A673 (cell line): Measurements from ENCODE around the gene NPHP4. TPM values are rescaled to one million over a fixed set of nuclear protein-coding genes. Genes with fewer than 3 reads are reported as not detected.
"Not testable (repeated sequence)": the region's sequence is repeated elsewhere in the genome, so short reads cannot be mapped to it uniquely, and the experiment has no call there.

Experiments
- BruUV-seq: library from RNA; stranded (reverse); fragments of 400-500 nt; replicated peaks from 2 replicates; lab custom pipeline; 2021; lab: Mats Ljungman, UMichigan
- CTCF ChIA-PET: fragments of 300-600 bp; sonication (Branson Sonifier 250); formaldehyde crosslinking; loops from one replicate; lab custom pipeline; 2022; ENCODE audit warnings: antibody characterized with exemption; lab: Charles Lee
- POLR2A ChIA-PET: fragments of 300-600 bp; sonication (Branson Sonifier 250); formaldehyde crosslinking; loops from one replicate; lab custom pipeline; 2022; ENCODE audit warnings: antibody characterized with exemption; ENCODE audit not compliant: low non-redundant PET; lab: Charles Lee
- DNase-seq: peaks from one replicate; pipeline ENCODE4 v3.0.0-alpha.2; 2015; ENCODE audit warnings: low spot score
- H3K27ac ChIP-seq: fragments of 200-600 bp; sonication (generic); 2 replicates; pipeline ENCODE4 v1.5.1; 2016; ENCODE audit warnings: mixed run types, low read depth, mild to moderate bottlenecking, mixed read lengths, antibody characterized with exemption, low read length; ENCODE audit not compliant: poor library complexity, severe bottlenecking
- H3K27me3 ChIP-seq: fragments of 200-600 bp; sonication (generic); replicated peaks from 2 replicates; pipeline ENCODE4 v1.6.1; 2017; ENCODE audit warnings: mixed run types, low read depth, mild to moderate bottlenecking, mixed read lengths, antibody characterized with exemption, low read length; ENCODE audit not compliant: insufficient read depth, poor library complexity
- H3K36me3 ChIP-seq: fragments of 200-600 bp; sonication (generic); 2 replicates; pipeline ENCODE4 v1.6.1; 2016; ENCODE audit warnings: mixed run types, mild to moderate bottlenecking, mixed read lengths, antibody characterized with exemption, low read length; ENCODE audit not compliant: insufficient read depth, poor library complexity, severe bottlenecking
- H3K4me1 ChIP-seq: fragments of 200-600 bp; sonication (generic); 2 replicates; pipeline ENCODE4 v1.6.1; 2017; ENCODE audit warnings: mixed run types, mild to moderate bottlenecking, mixed read lengths, antibody characterized with exemption, low read length; ENCODE audit not compliant: insufficient read depth, poor library complexity, severe bottlenecking
- H3K4me3 ChIP-seq: fragments of 200-600 bp; sonication (generic); 2 replicates; pipeline ENCODE4 v1.5.1; 2016; ENCODE audit warnings: low read depth, mixed run types, mild to moderate bottlenecking, mixed read lengths, low read length; ENCODE audit not compliant: poor library complexity, severe bottlenecking
- H3K9me3 ChIP-seq: fragments of 200-600 bp; sonication (generic); 2 replicates; pipeline ENCODE4 v1.6.1; 2016; ENCODE audit warnings: mixed run types, low read depth, mild to moderate bottlenecking, mixed read lengths, antibody characterized with exemption, low read length; ENCODE audit not compliant: poor library complexity, severe bottlenecking
- CTCF ChIP-seq: fragments of 300-800, 200-600 bp; sonication (generic); conservative IDR thresholded peaks from 2 replicates; pipeline ENCODE4 v1.5.1; 2017; ENCODE audit warnings: low read depth, mild to moderate bottlenecking, antibody characterized with exemption, low read length, moderate library complexity, mixed read lengths
- EZH2 ChIP-seq: fragments of 200-600 bp; sonication (generic); IDR thresholded peaks from 2 replicates; pipeline ENCODE4 v1.6.1; 2017; ENCODE audit warnings: borderline replicate concordance, low read depth, mild to moderate bottlenecking, mixed read lengths, antibody characterized with exemption, low read length; ENCODE audit not compliant: poor library complexity, severe bottlenecking
- intact Hi-C: fragments of 100-400 bp; cut with micrococcal nuclease; formaldehyde crosslinking; loops from one replicate; pipeline ENCODE4 v1.10.0; 2022; ENCODE audit not compliant: unreplicated experiment
- total RNA-seq: library from RNA; stranded (reverse); gene quantifications from 2 replicates; pipeline ENCODE4 v1.2.3, GENCODE V29; 2021

The NPHP4 gene
- total RNA-seq, 1 experiment from 2014 or later: 27.6 TPM

GRCh38 chr1:5854754-5855153, 137.5 kb downstream of the NPHP4 start:
- intact Hi-C loops: no loop called here
- H3K4me1 ChIP-seq: no peaks in the 10 kb centered on the region
- BruUV-seq: no TSS peak
- TF ChIP-seq CTCF (no peak), EZH2 (no peak)
- H3K27ac ChIP-seq: no peak overlapping the region
- H3K4me3 ChIP-seq: no peak overlapping the region
- DNase-seq: no peak
- ChIA-PET POLR2A (no interaction called here), CTCF (no interaction called here)
- H3K9me3 ChIP-seq: no peaks in the 10 kb centered on the region
- no peaks in the 10 kb centered on the region for H3K27me3 ChIP-seq
- H3K36me3 ChIP-seq: no peaks in the 10 kb centered on the region

- H3K36me3 ChIP-seq, BruUV-seq, H3K27ac ChIP-seq, H3K27me3 ChIP-seq, H3K4me3 ChIP-seq, POLR2A ChIA-PET, H3K4me1 ChIP-seq, intact Hi-C loops, CTCF ChIA-PET, DNase-seq, H3K9me3 ChIP-seq: not testable (repeated sequence)
Observed at GRCh38 chr1:5853858-5854257, 138.4 kb downstream of the NPHP4 start.

- intact Hi-C loops: no loop called here
- Histone ChIP-seq H3K9me3 (no peaks in the 10 kb centered on the region), H3K27me3 (peaks cover 5% of the 10 kb centered on the region), H3K27ac (no peak overlapping the region), H3K4me1 (no peaks in the 10 kb centered on the region), H3K4me3 (no peak overlapping the region), H3K36me3 (no peaks in the 10 kb centered on the region)
- TF ChIP-seq CTCF (no peak), EZH2 (no peak)
- CTCF ChIA-PET: no interaction called here
- DNase-seq: no peak
- POLR2A ChIA-PET: no interaction called here
- BruUV-seq: no TSS peak
Observed at GRCh38 chr1:5850503-5850902, 141.7 kb downstream of the NPHP4 start.

- Histone ChIP-seq H3K4me1 (no peaks in the 10 kb centered on the region), H3K4me3 (no peak overlapping the region), H3K27ac (no peak overlapping the region), H3K9me3 (no peaks in the 10 kb centered on the region), H3K27me3 (peaks cover 5% of the 10 kb centered on the region), H3K36me3 (no peaks in the 10 kb centered on the region)
- ChIA-PET CTCF (no interaction called here), POLR2A (no interaction called here)
- TF ChIP-seq CTCF: no peak
- no peak for TF ChIP-seq EZH2
- no peak for DNase-seq
- no TSS peak for BruUV-seq
- intact Hi-C loops: no loop called here
Observed at GRCh38 chr1:5849550-5849949, 142.7 kb downstream of the NPHP4 start.
